Islet of Langerhans (tissue), 1 donor: ENCODE results near the gene GBX2.

Experiments
- FAIRE-seq: peaks from one replicate; lab custom pipeline; 2011; peaks lifted over from hg19 to GRCh38; lab: Jason Lieb, UNC

Gene GBX2

GRCh38 chr2:236117401-236117800, 50.8 kb downstream of the GBX2 start:
- no peak for FAIRE-seq
